HG03045 (cell line): ENCODE data around the gene ATF6B.
A peak's percentile ranks its signal among the peaks of the same experiment; 100 is the strongest.
"Not testable (repeated sequence)": the region's sequence is repeated elsewhere in the genome, so short reads cannot be mapped to it uniquely, and the experiment has no call there.

Experiments used
- ATAC-seq: cut with Tn5 transposase; IDR thresholded peaks from one replicate; pipeline ENCODE4 v1.9.1; 2021; ENCODE audit warnings: mild to moderate bottlenecking, moderate library complexity; ENCODE audit not compliant: unreplicated experiment

ATF6B gene

DNA sequence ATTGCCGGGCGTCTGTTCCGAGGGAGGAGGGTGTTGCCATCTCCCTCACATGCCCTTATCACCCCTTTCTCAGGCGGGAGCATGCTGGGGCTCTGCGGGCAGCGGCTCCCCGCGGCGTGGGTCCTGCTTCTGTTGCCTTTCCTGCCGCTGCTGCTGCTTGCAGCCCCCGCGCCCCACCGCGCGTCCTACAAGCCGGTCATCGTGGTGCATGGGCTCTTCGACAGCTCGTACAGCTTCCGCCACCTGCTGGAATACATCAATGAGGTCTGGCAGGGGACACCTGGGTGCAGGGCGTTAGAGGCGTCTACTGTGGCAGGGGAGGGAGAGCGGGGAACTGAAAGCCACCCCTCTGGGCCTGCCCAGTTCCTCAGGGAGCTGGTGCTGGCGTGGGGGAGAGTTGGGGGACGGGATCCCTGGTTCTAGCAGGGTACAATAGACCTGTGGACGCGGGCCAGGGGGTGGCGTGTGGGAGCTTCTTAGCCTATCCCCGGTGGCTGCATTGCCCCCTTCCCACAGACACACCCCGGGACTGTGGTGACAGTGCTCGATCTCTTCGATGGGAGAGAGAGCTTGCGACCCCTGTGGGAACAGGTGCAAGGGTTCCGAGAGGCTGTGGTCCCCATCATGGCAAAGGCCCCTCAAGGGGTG lies 26.6 kb upstream of the ATF6B start:
- peak; percentile 63 for ATAC-seq

DNA sequence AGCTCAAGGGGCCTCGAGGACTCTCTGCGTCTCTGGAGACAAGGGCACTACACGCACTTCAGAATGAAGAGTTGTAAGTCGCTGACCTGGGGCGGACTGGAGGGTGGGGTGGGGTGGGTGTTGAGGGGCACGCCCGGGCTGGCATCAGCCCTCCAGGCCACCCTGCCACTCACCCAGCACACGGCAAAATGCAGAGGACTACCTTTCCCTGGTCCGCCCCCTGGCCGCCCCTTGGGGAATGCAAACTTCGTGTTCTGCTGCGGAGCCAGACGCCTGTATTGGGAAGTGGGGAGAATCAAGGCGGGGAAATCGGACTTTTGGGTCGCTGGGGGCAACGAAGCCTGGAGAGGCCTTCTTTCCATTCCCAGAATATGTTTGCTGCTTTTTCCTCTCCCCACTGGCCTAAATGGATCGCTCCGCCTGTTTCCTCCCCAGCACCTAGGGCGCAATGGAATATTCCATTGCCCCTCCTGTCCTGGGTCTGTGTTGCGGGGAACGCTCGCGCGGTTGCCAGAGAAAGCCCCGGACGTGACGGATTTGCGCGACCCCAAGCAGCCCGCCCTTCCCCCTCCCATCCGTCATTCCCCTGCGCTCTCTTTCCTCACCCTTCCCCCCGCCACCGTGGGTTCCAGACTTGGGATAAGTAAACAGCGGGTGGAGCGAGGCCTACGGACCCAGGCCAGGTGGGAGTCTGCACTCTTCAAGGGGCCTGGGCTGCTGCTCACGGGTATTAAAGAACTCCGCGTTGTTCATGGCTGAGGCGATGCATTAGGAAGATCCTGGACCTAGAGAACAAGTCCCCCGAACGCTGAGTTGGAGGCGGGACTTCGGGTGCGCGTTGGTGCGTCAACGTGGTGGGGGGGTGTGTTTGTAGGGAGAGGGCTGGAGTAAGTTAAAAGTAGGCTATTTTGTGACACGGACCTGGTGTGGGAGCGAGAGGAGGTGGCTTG lies 25.8 kb upstream of the ATF6B start, which contains the start of gene PPT2:
TSS of gene PPT2 (plus strand) at position 578 of the 950 bp plus-strand sequence. CDS start 454 bp downstream, outside the sequence.
- ATAC-seq = peak; percentile 19

GRCh38 chr6:32152769-32153563 lies 24.9 kb upstream of the ATF6B start:
- no peak for ATAC-seq

DNA sequence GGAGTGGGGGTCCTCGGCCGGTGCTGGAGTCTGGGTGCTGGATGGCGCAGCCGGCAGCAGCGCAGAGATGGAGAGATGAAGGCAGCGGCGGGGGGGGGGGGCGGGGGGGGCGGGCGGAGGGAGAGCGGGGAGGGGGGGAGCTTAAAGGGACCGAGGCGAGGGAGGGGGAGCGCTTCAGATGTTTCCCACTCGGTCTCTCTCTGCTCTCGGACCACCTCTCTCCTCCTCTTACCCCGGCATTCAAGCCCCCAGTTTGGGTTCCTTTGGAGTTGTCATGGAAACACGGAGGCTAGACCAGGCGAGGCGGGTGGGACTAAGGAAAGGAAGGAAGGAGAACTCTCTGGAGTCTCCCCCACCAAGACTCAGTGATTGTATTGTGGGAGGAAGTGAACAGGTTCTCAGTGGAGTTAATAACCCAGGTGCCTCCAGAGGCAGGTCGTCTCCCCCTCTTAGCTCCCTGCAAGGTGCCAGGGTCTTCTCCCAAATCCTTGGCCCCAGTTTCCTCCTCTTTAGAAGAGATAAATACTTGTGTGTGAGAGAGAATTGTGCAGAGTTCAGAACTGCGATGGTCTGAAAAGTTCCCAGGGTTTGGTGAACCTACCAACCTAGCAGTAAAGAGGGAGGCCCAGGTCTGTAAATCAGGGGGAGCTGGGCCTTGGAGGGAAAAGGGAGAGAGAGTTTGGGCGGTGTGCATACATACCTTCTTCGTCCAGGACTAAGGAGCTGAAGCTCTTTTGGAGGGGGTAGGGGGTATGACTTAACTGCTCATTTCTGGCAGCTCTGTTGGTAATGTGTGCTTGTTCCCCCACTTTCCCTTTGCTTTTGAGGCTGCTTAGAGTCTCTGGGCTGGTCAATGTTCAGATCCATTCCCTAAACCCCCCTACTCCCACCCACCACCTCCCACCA lies 24.1 kb upstream of the ATF6B start, which contains the start of gene PRRT1:
TSS of gene PRRT1 (minus strand) at position 77 of the 906 bp plus-strand sequence. CDS start 112 bp downstream, outside the sequence.
- ATAC-seq = no peak

- no peak for ATAC-seq
These were observed 23.3 kb upstream of the ATF6B start for GRCh38 chr6:32151181-32151862.

- no peak for ATAC-seq
These were observed 22.2 kb upstream of the ATF6B start for GRCh38 chr6:32149932-32150870.

DNA sequence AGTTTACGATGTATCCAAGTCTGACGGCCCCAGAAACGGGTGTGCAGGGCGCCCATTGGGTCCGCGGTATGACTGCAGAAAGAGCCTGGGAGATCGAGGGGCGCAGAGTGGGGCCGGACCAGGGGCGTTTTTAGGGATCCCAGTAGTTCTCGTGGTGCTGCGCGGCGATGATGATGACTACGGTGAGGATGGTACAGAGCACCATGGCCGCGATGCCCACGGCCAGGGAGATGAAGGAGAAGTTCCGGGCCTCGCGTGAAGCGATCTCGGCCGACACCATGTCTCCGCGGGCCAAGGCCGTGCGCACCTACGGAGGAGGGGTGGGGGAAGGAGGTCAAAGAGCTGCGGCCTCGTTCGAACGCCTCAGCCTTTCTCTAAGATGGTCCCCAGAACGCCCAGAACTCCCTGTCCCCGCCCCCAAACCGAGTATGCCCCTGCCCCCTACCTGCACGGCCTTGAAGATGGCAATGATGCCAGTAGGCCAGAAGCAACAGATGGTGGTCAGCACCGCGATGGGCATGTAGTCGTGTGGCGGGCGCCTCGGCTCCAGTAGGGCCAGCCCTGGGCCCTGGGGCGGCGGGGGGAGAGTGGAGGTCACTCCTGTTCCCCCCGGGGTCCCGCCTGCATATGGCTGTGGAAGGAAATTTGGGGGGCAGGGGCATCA lies 21.2 kb upstream of the ATF6B start:
- no peak for ATAC-seq

GRCh38 chr6:32148289-32149091 lies 20.4 kb upstream of the ATF6B start:
- no peak for ATAC-seq

DNA sequence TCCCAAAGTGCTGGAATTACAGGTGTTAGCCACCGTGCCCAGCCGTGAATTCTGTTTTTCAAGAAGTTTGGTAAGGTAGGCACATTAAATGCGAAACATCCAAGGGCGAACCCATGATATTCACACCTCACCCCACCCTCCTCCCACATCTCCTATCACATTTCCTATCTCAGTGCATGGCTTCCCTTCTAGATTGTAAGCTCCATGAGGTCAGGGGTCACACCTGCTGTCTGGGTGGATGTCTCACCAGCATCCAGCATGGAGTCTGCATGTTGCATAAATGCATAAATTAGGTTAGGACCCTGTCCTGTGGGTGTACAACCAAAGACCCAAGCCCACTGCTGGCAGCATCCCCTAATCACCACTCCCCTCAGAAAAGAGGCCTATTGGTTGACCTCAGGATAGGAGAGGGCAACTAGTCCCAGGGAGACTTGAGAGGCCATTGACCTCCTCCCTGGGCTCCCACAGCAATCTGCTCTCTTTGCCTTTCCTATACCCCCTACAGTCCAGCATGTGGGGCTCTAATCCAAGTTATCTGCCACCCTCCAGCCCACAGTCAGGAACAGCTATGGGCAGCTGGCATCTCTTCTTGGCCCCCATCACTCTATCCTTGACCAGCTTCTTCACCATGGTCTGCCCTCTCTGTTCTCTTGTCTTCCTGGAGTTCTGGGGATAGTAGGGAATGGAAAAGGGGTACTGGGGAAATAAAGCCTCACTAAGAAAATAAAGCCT lies 19.5 kb upstream of the ATF6B start:
- no peak for ATAC-seq

DNA sequence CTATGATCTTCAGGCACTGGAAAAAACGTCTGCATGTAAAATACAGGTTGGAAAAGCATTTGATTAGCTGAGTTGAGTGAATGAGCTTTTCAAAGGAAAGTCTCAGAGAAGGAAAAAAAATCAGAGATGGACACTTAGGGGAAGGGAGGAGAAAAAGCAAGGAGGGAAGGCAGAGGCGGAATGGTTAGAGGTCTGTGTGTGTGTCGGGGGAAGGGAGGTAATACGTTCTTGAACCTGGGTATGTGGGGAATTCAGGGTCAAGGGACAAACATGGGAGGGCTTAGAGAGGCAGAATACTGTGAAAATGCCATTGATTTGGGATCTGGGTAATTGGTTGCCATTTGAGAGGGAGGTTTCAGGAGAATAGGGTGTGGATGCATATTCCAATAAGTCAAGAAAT lies 18.6 kb upstream of the ATF6B start:
- no peak for ATAC-seq

GRCh38 chr6:32146287-32146686 lies 18.2 kb upstream of the ATF6B start:
- no peak for ATAC-seq

- not testable (repeated sequence) for ATAC-seq
These were observed 16.2 kb upstream of the ATF6B start for GRCh38 chr6:32144238-32144637.

- no peak for ATAC-seq
These were observed 12.5 kb upstream of the ATF6B start for GRCh38 chr6:32140420-32141046.

- ATAC-seq = no peak
These were observed 11.5 kb upstream of the ATF6B start for GRCh38 chr6:32139590-32139989.

GRCh38 chr6:32137454-32137853 lies 9.4 kb upstream of the ATF6B start:
- ATAC-seq = no peak

DNA sequence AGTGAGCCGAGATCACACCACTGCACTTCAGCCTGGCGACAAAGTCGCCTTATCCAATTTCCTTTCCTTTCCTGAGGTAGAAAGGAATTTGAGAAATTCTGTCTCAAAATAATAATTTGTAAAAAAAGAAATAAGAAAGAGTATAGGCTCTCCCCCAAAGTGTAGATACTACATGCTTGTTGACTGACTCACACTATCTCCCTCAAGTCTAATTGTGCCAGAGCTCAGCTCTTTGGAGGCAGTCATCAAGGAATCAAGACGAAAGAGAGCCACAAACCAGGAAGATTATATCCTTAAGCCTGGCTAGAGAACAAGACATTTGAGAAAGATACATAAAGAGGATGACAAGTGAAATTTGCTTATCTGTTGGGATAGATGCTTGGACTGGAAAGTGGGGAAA lies 5.7 kb upstream of the ATF6B start:
- no peak for ATAC-seq
